Fibroblast of skin of left quadriceps (primary cell): Measurements from ENCODE around the gene ATL3.
"Not testable (repeated sequence)": the region's sequence is repeated elsewhere in the genome, so short reads cannot be mapped to it uniquely, and the experiment has no call there.

Experiments
- DNase-seq, 2 experiments: peaks; one replicate each; pipeline ENCODE4 v3.0.0-alpha.2; 2013; ENCODE audit warnings: low read depth in 2 of 2

The ATL3 gene

DNA sequence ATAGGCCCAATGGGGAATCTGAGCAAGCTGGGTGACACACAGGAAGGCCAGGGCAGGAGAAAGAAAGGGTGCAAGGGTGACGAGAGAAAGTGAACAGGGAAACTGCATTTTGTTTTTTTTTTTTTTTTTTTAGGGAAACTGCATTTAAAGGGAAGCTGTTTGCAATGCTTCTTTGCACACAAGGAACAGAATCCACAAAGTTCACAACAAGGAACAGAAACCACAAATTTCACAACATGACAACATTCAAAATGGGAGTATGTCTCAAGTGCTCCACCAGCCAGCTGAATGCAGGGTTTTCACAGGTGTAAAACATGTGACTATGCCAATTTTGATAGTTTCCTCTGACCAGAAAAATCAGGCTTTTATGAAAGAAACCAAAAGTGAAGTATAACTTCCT, 50.1 kb downstream of the ATL3 start:
- no peak for DNase-seq

DNA sequence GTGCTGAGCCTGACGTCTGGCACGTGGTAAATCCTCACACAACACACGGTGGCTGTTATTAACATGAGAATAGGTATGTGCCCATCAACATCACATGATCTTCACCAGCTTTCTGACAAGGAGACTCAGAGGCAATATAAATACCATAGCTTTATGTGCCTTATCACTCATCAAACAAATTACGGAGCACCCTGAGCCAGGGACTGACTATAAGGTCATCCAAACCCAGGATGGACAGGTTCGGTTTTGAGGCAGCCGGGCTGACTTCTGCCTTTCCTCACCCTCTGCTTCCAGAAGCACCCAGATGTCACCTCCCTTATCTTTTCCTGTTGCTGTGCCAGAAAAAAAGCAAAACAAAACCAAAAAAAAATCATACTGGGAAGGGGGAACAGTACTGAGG, 51.2 kb downstream of the ATL3 start:
- DNase-seq = no peak

DNA sequence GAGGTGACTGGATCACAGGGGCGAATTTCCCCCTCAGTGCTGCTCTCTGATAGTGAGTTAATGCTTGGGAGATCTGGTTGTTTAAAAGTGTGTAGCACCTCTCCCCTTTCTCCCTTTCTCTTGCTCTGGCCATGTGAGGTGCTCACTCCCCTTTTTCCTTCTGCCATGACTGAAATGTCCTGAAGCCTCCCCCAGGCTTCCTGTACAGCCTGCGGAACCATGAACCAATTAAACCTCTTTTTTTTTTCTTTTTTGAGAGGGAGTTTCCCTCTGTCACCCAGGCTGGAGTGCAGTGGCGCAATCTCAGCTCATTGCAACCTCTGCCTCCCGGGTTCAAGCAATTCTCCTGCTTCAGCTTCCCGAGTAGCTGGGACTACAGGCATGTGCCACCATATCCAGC, 53.5 kb downstream of the ATL3 start:
- not testable (repeated sequence) for DNase-seq

- no peak for DNase-seq
Measured at GRCh38 chr11:63616953-63617352, 54.2 kb downstream of the ATL3 start.

DNA sequence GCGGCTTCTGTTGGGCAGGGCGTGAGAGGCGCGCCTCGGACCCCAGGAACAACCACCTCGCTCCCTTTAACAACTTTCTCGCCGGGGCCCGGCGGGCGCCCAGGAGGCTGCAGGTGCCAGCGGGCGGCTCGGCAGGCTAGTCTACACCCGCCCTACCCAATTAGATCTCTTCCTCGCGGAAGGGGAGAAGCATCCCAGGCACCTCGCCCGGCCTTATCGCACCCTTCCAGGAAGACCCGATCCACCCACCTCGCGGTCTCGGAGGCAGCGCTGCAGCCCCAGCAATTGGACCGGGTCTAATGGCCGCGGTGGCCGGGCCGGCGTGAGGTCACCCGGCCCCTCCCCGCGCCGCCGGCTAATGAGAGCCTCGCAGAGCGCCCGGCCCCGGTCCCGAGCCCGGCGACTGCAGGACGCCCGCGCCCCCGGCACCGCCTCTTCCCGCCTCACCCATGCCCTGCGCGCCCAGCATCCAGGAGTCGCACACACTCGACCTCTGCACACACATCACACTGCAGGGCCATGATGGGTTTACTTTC, 57.0 kb downstream of the ATL3 start, which contains the start of gene PLAAT3:
PLAAT3 (minus strand) TSS at position 298 of the 536 bp plus-strand sequence. CDS start 419 bp downstream, outside the sequence.
- no peak for DNase-seq

DNA sequence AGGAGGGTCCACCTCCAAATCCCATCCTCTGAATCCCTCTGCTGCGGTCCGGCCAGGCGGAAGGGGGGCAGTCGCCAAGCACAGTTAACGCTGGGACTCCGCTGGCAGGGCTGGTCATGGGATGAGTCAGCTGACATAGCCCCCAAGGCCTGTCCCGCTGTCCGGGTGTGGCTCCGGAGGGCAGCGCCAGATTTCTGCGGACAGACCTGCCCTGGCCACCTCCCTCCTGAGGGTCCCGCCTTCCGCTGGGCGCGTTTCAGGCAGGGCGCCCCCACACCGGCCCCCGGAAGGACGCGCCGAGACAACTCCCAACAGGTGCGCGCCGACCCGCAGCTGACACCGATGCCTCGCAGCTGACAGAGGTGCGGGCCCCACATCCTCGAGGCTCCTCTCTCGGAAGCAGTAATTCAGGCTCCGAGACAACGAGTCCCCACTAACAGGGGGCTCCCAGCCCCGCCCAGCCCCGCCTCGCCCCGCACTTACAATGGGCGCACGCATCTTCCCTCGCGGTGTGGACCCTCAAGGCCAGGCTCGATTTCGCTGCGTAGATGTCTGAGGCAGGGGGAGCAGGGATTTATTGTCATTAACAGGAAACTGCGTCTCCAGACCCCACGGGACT, 57.5 kb downstream of the ATL3 start:
- DNase-seq = no peak

- no peak for DNase-seq
Measured at GRCh38 chr11:63612181-63612580, 59.0 kb downstream of the ATL3 start.

GRCh38 chr11:63611395-63611747, 59.8 kb downstream of the ATL3 start:
- DNase-seq = no peak

- no peak for DNase-seq
Measured at GRCh38 chr11:63610604-63611394, 60.4 kb downstream of the ATL3 start.

DNA sequence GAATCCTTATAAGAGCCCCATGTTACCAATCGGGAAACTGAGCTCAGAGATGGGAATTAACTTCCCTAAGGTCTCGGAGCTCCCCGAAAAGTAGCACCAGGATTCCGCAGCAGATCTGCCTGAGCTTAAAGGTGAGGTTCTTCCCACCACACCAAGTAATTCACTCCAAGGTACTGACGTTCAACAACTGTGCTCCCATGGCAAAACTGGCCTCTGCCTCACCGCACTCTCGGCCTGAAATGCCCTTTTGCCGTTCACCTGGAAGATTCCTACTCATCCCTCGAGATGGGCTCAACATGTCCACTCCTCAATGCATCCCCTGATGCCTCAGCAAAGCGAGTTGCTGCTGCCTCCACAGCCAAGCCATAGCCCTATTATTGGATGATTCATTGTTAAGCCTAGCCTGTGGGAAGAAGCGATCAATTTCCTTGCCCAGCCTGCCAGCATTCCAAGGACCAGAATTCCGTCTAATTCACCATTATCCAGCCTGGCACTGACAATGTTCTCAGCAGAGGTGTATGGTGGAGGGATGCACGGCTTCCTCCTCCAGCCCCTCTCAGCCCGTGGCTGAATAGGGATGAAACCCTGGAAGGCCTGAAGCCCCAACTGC, 61.1 kb downstream of the ATL3 start:
- DNase-seq = no peak

- no peak for DNase-seq
Measured at GRCh38 chr11:63609536-63609935, 61.6 kb downstream of the ATL3 start.

- DNase-seq = peak; percentile 30 to 46
Measured at GRCh38 chr11:63608353-63609345, 62.5 kb downstream of the ATL3 start.

- DNase-seq = no peak
Measured at GRCh38 chr11:63603180-63603518, 68.0 kb downstream of the ATL3 start.

DNA sequence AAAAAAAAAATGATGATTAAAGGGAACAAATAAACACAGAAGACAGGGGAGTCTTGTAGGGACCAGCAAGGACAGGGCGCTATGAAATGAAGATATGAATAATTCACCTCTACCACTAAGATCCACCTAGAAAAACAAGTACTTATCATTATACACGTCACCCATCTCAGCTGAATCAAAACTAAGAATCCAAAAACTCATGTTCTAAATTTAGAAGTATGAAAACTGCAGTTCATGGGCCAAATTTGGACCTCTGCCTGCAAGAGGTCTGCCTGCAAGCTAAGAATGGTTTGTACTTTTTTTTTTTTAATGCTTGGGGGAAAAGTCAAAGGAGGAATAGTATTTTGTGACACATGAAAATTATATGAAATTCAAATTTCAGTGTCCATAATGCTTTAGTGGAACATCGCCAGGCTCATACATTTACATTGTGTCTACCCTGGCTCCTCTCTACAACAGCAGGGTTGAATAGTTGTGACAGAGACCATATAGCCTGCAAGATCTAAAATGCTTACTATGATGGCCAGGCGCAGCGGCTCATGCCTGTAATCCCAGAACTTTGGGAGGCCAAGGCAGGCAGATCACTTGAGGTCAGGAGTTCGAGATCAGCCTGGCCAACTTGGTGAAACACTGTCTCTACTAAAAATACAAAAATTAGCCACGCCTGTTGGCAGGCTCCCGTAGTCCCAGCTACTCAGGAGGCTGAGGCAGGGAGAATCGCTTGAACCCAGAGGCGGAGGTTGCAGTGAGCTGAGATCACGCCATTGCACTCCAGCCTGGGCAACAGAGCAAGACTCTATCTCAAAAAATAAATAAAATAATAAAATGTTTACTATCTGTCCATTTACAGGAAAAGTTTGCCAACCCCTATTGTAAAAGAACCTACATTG, 68.6 kb downstream of the ATL3 start:
- peak in 1 of 2 experiments; percentile 5 for DNase-seq

DNA sequence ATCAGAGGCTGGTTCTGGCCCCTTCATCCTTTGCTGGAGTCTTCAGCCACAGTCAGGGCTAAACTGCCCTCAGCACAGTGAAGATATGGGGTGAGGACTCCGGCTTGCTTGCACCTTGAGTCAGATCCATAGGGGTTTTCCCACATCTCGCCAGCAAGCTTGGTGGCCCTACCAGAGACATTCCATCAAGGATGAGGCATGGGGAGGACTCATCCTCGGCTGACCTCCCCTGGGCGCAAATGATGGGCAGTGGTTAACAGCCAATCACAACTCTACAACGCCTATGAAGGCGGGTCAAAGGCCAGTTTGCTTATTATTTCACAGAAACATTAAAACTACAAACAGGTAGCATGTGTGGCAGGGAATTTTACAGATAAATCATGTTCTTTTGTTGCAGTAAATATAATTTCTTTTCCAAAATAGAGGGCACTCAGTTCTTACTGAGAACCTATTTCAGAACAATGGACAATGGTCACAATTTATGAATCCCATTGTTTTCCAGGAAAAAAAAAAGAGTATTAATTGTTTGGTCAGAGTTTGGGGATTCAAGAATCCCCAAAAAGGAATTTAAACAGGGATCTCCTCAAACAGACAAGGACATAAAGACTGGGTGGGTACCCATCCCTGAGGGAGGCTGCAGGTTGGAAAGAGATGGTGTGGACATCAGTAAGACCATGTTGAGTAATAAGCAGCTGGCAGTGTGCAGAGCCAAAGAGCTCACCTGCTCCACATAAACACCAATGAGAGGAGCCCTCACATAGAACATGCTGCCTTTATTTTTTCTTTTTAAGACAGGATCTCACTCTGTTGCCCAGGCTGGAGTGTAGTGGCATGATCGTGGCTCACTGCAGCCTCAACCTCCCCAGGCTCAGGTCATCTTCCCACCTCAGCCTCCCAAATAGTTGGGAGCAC, 71.7 kb downstream of the ATL3 start:
- DNase-seq = peak; percentile 26 to 39

GRCh38 chr11:63598556-63598955, 72.6 kb downstream of the ATL3 start:
- DNase-seq = no peak

- DNase-seq = no peak
Measured at GRCh38 chr11:63595296-63595695, 75.9 kb downstream of the ATL3 start.

DNA sequence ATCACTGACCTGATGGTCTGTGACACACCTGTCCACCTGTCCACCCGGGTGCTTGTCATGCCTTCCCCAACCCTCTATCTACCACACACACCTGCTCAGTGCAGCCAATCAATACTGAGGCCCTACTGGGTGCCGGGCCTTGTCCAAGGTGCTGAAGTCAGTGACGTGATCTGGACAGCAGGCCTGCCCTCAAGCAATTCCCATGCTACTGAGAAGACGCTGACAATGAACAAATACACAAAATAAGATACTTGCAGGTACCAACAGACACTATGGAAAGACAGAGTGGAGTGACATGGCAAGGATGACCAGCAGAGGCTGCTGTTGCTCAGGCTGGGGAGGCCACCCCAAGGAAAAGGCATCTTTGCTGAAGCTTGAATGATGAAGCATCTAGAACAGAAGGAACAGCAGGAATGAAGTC, 78.2 kb downstream of the ATL3 start:
- DNase-seq = no peak

DNA sequence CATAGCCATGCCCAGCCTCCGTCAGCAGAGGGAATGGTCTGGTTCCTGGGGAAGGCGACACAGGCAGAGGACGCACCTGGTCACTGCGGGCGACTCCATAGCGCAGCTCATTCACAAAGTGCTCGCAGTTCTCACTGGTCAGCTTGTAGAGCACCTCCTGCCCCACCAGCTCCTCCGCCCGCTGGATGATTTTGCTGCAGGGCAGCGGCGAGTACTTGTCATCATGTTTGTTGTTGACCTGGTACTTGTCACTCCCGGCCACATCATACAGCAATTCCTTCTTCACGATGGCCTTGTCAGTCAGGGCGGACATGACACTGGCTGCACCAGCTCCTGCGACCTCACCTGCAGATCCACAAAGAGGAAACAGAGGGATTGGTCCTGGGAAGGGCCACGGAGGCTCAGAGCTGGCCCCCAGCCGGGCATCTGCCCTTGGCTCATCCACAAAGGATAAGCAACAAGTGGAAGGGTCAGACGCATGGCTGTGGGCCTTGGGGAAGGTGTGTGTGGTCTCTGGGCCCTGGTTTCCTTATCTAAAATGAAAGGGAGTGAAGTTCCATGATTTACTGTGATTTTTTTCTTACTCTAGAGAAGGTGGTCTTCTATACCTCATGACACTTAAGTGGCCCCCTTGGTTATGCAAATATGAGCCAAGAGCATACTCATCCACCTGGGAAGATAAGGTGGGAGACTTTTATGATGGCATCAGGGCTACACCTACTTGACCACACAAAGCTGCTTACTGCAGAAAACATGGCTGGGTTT, 81.0 kb downstream of the ATL3 start:
- no peak for DNase-seq
